Stimulated activated CD4-positive, alpha-beta T cell treated with anti-CD3 and anti-CD28 coated beads, Interleukin-12 subunit alpha, Interleukin-12 subunit beta, amount 100 ng/mL, for 48 hours (primary cell): Measurements from ENCODE around the gene RAPGEF5.

Experiments used
- DNase-seq, 3 donors: peaks; one replicate each; pipeline ENCODE4 v3.0.0-alpha.2; 2020; ENCODE audit warnings: low read depth in 2 of 3, low spot score in 1 of 3

Gene RAPGEF5

GRCh38 chr7:22129166-22129565 lies 227.8 kb downstream of the RAPGEF5 start:
- no peak for DNase-seq

- DNase-seq: no peak
Observed at GRCh38 chr7:22128528-22128920, 228.4 kb downstream of the RAPGEF5 start.

GRCh38 chr7:22127835-22128527 lies 229.0 kb downstream of the RAPGEF5 start:
- no peak for DNase-seq

GRCh38 chr7:22125436-22125835 lies 231.5 kb downstream of the RAPGEF5 start:
- no peak for DNase-seq

GRCh38 chr7:22124941-22125340 lies 232.0 kb downstream of the RAPGEF5 start:
- DNase-seq: no peak

GRCh38 chr7:22123139-22123538 lies 233.8 kb downstream of the RAPGEF5 start:
- no peak for DNase-seq

GRCh38 chr7:22121702-22122474 lies 235.1 kb downstream of the RAPGEF5 start:
- DNase-seq: no peak

GRCh38 chr7:22120391-22121053 lies 236.4 kb downstream of the RAPGEF5 start:
- DNase-seq: no peak

- DNase-seq: no peak
Observed at GRCh38 chr7:22117222-22117621, 239.7 kb downstream of the RAPGEF5 start.

- DNase-seq: no peak
Observed at GRCh38 chr7:22116451-22117030, 240.4 kb downstream of the RAPGEF5 start.

GRCh38 chr7:22115689-22116088 lies 241.3 kb downstream of the RAPGEF5 start:
- no peak for DNase-seq

- DNase-seq: no peak
Observed at GRCh38 chr7:22114440-22114981, 242.4 kb downstream of the RAPGEF5 start.

GRCh38 chr7:22113041-22113440 lies 243.9 kb downstream of the RAPGEF5 start:
- DNase-seq: no peak

GRCh38 chr7:22111661-22112060 lies 245.3 kb downstream of the RAPGEF5 start:
- DNase-seq: no peak

- DNase-seq: no peak
Observed at GRCh38 chr7:22110881-22111280, 246.1 kb downstream of the RAPGEF5 start.

GRCh38 chr7:22110227-22110839 lies 246.6 kb downstream of the RAPGEF5 start:
- DNase-seq: peak; percentile 28 to 66 (median 41)

- peak in 2 of 3 donors; percentile 2 to 3 for DNase-seq
Observed at GRCh38 chr7:22109761-22110160, 247.2 kb downstream of the RAPGEF5 start.

GRCh38 chr7:22108151-22108845 lies 248.7 kb downstream of the RAPGEF5 start:
- DNase-seq: no peak

GRCh38 chr7:22105550-22105949 lies 251.4 kb downstream of the RAPGEF5 start:
- no peak for DNase-seq
